Motor neuron (in vitro differentiated cells): ENCODE measurements around the gene FUS. TPM values are rescaled to one million over a fixed set of nuclear protein-coding genes. Genes with fewer than 3 reads are reported as not detected.
"Not testable (repeated sequence)": the region's sequence is repeated elsewhere in the genome, so short reads cannot be mapped to it uniquely, and the experiment has no call there.

Experiments
- ATAC-seq, 8 experiments: fragments of 200-7000 bp; cut with Tn5 transposase; replicated peaks in 6 of 8; 2 replicates each; pipeline ENCODE4 v1.8.0; 2021; ENCODE audit warnings: mild to moderate bottlenecking in 8 of 8, moderate library complexity in 8 of 8
- H3K27ac ChIP-seq, 2 donors: fragments of 250-450 bp; sonication (Bioruptor Pico); 2 replicates each; pipeline ENCODE4 v1.9.0; 2021; ENCODE audit warnings: antibody characterized with exemption in 2 of 2, mild to moderate bottlenecking in 2 of 2, moderate library complexity in 1 of 2
- H3K4me1 ChIP-seq, 2 donors: fragments of 250-450 bp; sonication (Bioruptor Pico); replicated peaks in 1 of 2; 2 replicates each; pipeline ENCODE4 v1.6.1; 2021; ENCODE audit warnings: antibody characterized with exemption in 2 of 2, mild to moderate bottlenecking in 2 of 2, moderate library complexity in 1 of 2
- H3K4me3 ChIP-seq, 5 donors: fragments of 250-450 bp; sonication (Bioruptor Pico); 2 replicates each; pipeline ENCODE4 v1.9.0; 2021; ENCODE audit warnings: antibody characterized with exemption in 5 of 5, mild to moderate bottlenecking in 5 of 5, moderate library complexity in 4 of 5
- WGBS, 10 experiments: fragments of 450-650 bp; shearing (Covaris generic); methylation state at CpG; one replicate each; pipeline ENCODE4 v1.0.0; 2022; 5-methylcytosine and 5-hydroxymethylcytosine counted together
- in situ Hi-C, 9 experiments: fragments of 400-800 bp; cut with MboI; loops; one replicate each; pipeline ENCODE4 v1.15.0; 2021; ENCODE audit warnings: low sequenced_read_pairs in 9 of 9, low pct_unique_long_range_greater_than_20kb in 2 of 9; ENCODE audit not compliant: unreplicated experiment in 9 of 9
- total RNA-seq, 8 experiments: library from RNA; unstranded; fragments of 300-600 nt; gene quantifications; 2 replicates each; pipeline versions ENCODE4 v1.2.3 to v1.2.4, GENCODE V29; 2022

The FUS gene
- total RNA-seq, 8 experiments from 2014 or later = 31.7 to 375 (median 75.1) TPM

GRCh38 chr16:31136822-31137499 lies 43.0 kb upstream of the FUS start:
- ATAC-seq, H3K4me3 ChIP-seq, H3K27ac ChIP-seq, in situ Hi-C loops: not testable (repeated sequence)
- 71 to 100% (median 85%) methylated on average over 3 to 18 of the region's 20 CpGs; no CpG with 5 or more reads in 1 of the 10 experiments for WGBS, 10 experiments
- H3K4me1 ChIP-seq = peaks cover 26 to 31% of the 10 kb centered on the region in 2 donors

GRCh38 chr16:31138621-31139578 lies 41.0 kb upstream of the FUS start:
- Histone ChIP-seq H3K4me1 (peaks cover 22 to 26% of the 10 kb centered on the region in 2 donors), H3K4me3 (no peak overlapping the region), H3K27ac (no peak overlapping the region)
- ATAC-seq = no peak
- 58 to 89% (median 72%) methylated on average over 1 to 9 of the region's 27 CpGs; no CpG with 5 or more reads in 4 of the 10 experiments for WGBS, 10 experiments
- in situ Hi-C loops = no loop called here

- H3K4me3 ChIP-seq = not testable (repeated sequence)
- 80 to 100% (median 90%) methylated on average over 1 to 2 of the region's 9 CpGs; no CpG with 5 or more reads in 5 of the 10 experiments for WGBS, 10 experiments
Measured at GRCh38 chr16:31141071-31141469, 38.9 kb upstream of the FUS start.

GRCh38 chr16:31141489-31142108 lies 38.3 kb upstream of the FUS start:
- Histone ChIP-seq H3K4me3 (peak overlapping the region; percentile 22 to 40 (median 37)), H3K4me1 (peaks cover 6 to 7% of the 10 kb centered on the region in 2 donors), H3K27ac (no peak overlapping the region)
- 7 to 47% (median 36%) methylated on average over 3 to 7 of the region's 10 CpGs; no CpG with 5 or more reads in 5 of the 10 experiments for WGBS, 10 experiments
- in situ Hi-C loops = no loop called here
- peak; percentile 3 to 27 (median 14) for ATAC-seq

More at GRCh38 chr16:31141071-31141469, 38.9 kb upstream of the FUS start:
- H3K27ac ChIP-seq, ATAC-seq, H3K4me1 ChIP-seq, in situ Hi-C loops: not testable (repeated sequence)

- no CpG with 5 or more reads among the region's 89 CpGs for WGBS, 10 experiments
- H3K4me1 ChIP-seq = peaks cover 6 to 7% of the 10 kb centered on the region in 2 donors
- peak overlapping the region; percentile 31 to 40 (median 37) for H3K4me3 ChIP-seq
- in situ Hi-C loops = no loop called here
- peak overlapping the region in 1 of 2 donors; percentile 30 for H3K27ac ChIP-seq
- ATAC-seq = peak; percentile 80 to 93 (median 90)
Measured at GRCh38 chr16:31142109-31143010, 37.6 kb upstream of the FUS start.

GRCh38 chr16:31143011-31143693 lies 36.8 kb upstream of the FUS start:
- WGBS, 10 experiments = 100% methylated on average over 2 of the region's 22 CpGs; no CpG with 5 or more reads in 9 of the 10 experiments
- Histone ChIP-seq H3K27ac (no peak overlapping the region), H3K4me1 (peaks cover 6 to 7% of the 10 kb centered on the region in 2 donors), H3K4me3 (peak overlapping the region in 3 of 5 donors; percentile 31 to 40 (median 39))
- no peak for ATAC-seq
- in situ Hi-C loops = no loop called here

GRCh38 chr16:31143694-31144148 lies 36.2 kb upstream of the FUS start:
- H3K4me1 ChIP-seq = peaks cover 6 to 7% of the 10 kb centered on the region in 2 donors
- no peak overlapping the region for H3K4me3 ChIP-seq
- 43 to 100% (median 90%) methylated on average over 1 to 5 of the region's 8 CpGs; no CpG with 5 or more reads in 5 of the 10 experiments for WGBS, 10 experiments
- H3K27ac ChIP-seq = no peak overlapping the region
- no peak for ATAC-seq
- in situ Hi-C loops = no loop called here

GRCh38 chr16:31144418-31144817 lies 35.5 kb upstream of the FUS start:
- in situ Hi-C loops, H3K4me3 ChIP-seq, H3K27ac ChIP-seq, ATAC-seq, H3K4me1 ChIP-seq: not testable (repeated sequence)
- WGBS, 10 experiments = 0 to 100% (median 89%) methylated on average over 1 to 6 of the region's 7 CpGs; no CpG with 5 or more reads in 3 of the 10 experiments

- 22 to 95% (median 69%) methylated on average over 1 to 11 of the region's 12 CpGs; no CpG with 5 or more reads in 4 of the 10 experiments for WGBS, 10 experiments
- in situ Hi-C loops = no loop called here
- peaks cover 6 to 7% of the 10 kb centered on the region in 2 donors for H3K4me1 ChIP-seq
Measured at GRCh38 chr16:31145398-31145990, 34.4 kb upstream of the FUS start.

GRCh38 chr16:31147574-31147973 lies 32.4 kb upstream of the FUS start:
- no peak overlapping the region for H3K4me3 ChIP-seq
- 63 to 87% (median 80%) methylated on average over 1 to 3 of the region's 3 CpGs; no CpG with 5 or more reads in 5 of the 10 experiments for WGBS, 10 experiments
- no peaks in the 10 kb centered on the region for H3K4me1 ChIP-seq
- no peak for ATAC-seq
- no peak overlapping the region for H3K27ac ChIP-seq
- in situ Hi-C loops = no loop called here

More at GRCh38 chr16:31145398-31145990, 34.4 kb upstream of the FUS start:
- no peak overlapping the region for H3K27ac ChIP-seq
- no peak overlapping the region for H3K4me3 ChIP-seq
- no peak for ATAC-seq

GRCh38 chr16:31148281-31148728 lies 31.6 kb upstream of the FUS start:
- in situ Hi-C loops = no loop called here
- Histone ChIP-seq H3K4me3 (no peak overlapping the region), H3K27ac (no peak overlapping the region), H3K4me1 (no peaks in the 10 kb centered on the region)
- WGBS, 10 experiments = no CpG with 5 or more reads among the region's 40 CpGs
- ATAC-seq = peak in 2 of 8 experiments; percentile 16 to 55
